A549 treated with ZK216348 at 1 μM for 4 hours (cell line): ENCODE results near the gene UBL4A. TPM values are rescaled to one million over a fixed set of nuclear protein-coding genes. Genes with fewer than 3 reads are reported as not detected.

Experiments
- total RNA-seq: library from RNA; stranded (reverse); fragments of 200-300 nt; extraction: Qiagen RNA extraction; gene quantifications from 5 replicates; pipeline ENCODE4 v1.2.3, GENCODE V29; 2022; ENCODE audit warnings: low read depth

UBL4A gene
- total RNA-seq = 53.0 to 75.0 TPM (median 69.6 TPM) in 5 replicates

DNA sequence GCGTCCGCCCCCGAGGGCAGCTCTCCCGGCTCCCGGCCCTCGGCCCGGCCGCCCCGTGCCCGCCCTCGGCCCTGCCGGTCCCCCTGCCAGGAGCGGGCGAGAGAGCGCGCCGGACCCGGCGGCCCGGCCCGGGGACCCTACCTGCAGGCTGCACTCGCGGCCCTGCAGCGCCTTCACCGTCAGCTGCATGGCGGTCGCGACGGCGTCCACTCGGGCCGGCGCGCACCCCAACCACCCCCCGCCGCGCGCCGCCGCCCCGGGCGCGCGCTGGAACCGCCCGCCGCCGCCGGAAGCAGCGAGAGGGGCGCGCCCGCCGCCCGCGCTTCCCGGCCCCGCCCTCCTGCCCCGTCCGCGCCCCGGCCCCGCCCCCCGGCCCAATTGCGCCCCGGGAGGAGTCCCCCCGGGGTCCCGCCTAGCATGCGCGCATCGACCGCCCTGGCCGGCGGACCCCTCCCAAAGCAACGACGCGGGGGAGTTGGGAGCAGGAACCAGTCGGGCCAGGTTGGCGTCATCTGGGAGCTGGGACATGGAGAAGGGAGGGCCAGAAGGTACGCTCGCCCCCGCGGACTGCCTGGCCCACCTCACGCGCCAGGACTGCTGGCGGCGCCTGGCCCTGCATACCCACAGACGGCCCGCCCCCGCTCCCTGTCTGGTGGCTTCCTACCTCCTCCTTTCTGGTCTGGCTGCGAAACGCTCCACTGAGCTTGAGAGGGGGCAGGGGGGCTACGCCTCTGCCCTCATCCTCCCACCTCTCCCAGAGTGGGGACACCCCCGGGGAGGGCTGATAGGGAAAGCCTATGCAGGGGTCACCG is at the start of gene UBL4A:
UBL4A (minus strand) TSS at position 220 of the 812 bp plus-strand sequence; CDS start at position 189, 31 bp downstream.

DNA sequence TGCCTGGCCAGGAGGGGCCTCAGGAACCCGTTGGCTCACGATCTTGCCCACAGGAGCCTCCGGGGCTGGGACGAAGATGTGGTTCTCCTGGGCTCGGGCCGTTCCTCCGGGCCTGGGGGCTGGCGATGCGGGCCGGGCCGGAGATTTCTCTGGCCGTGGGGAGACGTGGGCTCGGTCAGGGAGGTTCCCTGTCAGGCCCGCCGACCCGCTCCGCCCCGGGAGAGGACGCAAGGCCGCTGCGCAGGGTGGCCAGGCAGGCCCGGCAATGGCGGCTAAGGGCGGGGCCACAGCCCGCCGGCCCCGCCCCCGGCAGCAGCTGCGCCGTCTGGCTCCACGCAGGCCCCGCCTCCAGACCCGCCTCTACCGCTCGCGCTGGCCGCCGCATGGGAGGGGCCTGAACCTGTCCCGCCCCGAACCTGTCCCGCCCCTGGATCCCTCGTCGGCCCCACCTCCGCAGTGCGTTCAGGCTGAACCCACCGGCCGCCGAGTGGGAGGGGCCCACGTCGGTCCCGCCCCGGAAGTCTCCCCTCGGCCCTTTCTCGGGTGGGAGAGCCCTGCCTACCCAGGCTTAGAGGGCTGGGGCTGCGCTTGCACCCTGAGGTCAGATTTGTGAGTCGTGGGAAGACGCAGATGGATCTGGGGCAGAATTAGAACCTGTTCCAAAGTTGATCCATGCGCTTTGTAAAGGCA is 29.7 kb upstream of the UBL4A start, which contains the start of gene FAM3A:
FAM3A (minus strand) TSS at position 267 of the 690 bp plus-strand sequence. CDS start 460 bp downstream, outside the sequence.

DNA sequence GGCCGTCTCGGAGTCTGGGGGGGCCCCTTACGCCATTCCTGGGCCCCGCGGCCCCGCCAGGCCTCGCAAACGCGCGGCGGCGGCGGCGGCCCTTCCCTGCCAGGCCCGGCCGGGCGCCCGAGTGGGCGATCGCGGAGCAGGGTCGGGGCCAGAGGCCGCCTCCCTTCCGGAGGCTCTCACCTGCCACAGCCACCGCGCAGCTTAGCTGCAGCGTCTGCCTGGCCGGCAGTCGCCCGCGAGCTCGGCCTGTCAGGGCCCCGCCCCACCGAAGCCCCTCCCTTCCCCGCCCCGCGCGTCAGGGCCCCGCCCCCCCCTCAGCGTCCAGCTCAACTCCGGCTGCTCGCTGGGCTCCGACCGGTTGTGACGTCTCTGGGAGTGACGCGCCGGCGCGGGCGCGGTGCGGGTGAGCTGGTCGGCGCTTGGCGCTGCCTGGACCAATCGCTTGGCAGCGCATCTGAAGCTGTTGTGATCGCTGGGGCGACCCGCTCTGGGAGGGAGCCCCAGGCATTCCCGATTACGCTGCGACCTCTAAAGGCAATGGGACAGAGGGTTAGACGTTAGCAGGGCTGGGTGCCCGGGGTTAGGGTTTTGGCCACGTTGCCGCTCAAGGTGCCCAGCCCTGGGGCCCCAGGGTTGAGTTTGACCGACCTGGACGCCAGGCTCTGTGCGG is 4.1 kb upstream of the UBL4A start, which contains the start of gene SLC10A3:
SLC10A3 (minus strand) TSS at position 216 of the 670 bp plus-strand sequence. CDS start 1,689 bp downstream, outside the sequence.

DNA sequence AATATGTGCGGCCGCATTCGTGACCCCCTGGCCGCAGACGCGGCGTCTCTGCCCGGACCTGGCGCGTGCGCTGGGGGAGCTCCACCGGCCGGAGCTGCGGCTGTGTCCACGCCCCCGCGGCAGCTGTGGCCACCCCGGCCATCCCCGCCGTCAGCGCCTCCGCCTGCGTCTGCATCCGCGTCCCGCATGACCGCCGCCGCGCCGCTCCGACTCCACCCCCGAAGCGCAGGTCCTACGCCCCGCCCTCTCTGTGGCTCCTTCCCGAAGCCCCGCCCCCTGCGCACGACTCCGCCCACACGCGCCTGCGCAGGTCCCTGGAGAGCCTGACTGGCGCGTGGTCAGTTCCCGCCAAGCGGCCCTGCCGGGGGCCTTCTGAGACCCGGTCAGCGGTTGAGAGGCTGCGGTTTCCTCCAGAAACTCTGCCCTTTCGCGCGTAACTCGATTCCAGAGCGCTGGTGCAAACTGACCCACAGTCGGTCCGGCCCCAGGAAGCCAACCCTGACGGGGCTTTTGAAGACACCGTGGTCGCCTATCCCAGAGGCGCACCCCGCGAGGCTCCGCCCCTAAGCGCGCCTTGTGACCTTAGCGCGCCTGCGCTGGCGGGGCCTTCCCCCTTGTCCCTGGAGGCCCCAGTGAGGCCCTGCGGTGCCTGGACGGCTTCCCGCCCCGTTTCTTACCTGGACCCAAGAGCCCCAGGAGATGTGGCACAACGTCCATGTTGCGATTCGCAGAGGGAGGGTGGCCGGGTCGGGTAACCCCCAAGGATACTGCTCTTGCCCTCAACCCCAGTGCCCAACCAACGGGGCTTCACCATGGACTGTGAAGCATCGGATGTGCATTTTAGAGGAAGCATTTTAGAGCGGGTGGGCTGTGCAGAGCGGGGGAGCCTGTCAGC is 7.4 kb downstream of the UBL4A start, which contains the start of gene LAGE3:
LAGE3 (minus strand) TSS at position 554 of the 895 bp plus-strand sequence; CDS start at position 188, 366 bp downstream.

DNA sequence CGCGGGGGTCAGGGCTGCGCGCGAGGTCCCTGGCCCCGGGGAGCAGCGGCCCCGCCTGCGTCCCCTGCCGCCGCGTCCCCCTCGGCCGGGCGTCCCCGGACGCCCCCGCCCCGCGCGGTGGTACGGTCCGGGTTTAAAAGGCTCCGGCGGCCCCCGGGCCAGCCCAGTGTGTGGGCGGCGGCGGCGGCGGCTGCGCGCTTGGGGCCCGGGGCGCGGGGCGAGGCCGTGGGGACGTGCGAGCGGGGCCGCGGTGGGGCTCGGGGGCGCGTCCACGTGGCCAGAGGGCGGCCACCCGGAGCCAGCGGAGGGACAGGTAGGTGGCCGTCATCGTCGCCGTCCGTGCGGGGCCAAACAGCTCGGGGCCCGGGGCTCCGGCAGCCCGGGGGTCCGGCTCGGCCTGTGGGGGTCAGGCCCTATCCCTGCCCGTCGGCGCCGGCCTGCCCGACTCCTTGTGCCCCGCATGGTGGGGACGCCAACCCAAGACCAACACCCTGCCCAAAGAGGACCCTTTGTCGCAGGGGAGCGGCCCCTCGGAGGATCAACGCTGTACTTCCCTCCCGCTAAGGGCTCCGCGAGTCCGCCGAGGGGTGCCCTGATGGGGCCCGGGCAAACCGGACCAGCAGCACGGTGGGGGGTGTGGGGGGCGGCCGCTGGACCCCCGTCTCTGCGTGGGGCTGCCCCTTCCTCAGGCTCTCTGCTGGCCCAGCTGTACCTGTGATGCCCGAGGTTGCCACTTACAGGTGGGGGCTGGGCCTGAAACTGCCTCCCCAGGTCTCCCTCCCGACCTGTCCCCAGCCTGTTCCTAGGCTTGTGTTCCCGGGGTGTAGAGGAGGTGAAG is 28.1 kb downstream of the UBL4A start, which contains the start of gene PLXNA3:
PLXNA3 (plus strand) TSS at position 166 of the 838 bp plus-strand sequence. CDS start 1,903 bp downstream, outside the sequence.

DNA sequence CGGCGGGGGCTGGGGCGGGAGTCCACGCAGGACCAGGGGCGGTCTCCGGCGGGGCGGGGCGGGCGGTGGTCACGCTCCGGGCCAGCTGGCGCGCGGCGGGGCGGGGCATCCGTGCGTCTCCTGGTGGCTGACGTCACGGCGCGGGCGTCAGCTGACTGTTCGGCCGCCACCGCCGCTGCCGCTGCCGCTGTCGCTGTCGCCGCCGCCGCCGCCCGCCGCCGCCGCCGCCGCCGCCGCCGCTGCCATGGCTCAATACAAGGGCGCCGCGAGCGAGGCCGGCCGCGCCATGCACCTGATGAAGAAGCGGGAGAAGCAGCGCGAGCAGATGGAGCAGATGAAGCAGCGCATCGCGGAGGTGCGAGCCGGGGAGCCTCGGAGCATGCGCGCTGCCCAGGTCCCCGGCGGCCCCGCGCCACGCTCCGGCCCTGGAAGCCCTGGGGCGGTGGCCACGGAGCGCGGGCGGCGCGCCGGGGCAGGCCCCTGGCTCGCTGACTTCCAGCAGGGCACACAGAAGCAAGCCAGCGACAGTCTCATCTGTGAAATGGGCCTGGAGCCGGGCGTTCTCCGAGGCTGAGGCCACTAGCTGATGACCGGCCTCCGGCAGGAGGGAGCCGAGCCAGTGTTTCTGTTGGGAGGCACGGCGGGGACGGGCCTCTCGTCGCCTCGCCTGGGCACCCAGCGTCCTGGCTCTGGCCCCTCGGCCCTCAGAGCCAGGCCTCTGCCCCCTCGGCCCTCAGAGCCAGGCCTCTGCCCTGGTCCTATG is 42.2 kb downstream of the UBL4A start, which contains the start of gene FAM50A:
FAM50A (plus strand) TSS at position 150 of the 763 bp plus-strand sequence; CDS start at position 245, 95 bp downstream.

DNA sequence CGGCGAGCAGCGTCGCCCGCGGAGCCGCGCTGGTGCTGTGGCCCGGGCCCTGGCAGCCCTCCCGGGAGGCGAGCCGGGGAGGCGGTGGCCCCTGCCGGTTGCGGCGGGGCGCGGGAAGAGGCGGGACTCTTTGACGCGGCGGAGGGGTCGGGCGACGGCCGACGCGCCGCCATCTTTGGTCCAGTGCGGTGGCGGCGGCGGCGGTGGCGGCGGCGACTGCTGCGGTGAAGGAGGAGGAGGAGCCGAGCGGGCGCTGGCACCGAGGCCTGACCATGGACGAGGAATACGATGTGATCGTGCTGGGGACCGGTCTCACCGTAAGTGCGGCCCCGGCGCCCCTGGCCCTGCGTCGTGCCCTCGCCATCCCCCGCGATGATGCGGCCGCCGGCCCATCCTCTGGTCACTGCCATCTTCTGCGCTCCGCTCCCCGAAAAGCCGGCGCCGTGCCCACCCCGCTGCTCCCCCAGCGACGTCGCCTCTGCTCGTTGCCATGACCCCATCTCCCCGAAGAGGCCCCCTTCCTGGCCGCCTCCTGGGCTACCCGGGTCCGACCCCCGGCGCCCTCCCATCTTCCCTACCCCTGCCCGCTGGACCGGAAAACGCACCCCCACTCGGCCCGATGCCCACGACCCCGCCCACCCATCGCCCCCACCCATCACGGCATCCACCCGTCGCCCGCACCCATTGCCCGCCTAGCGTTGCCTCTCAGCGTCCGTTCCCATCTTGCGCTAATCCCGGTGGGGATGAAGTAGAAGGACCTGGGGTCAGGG is 49.2 kb downstream of the UBL4A start, which contains the start of gene GDI1:
GDI1 (plus strand) TSS at position 172 of the 770 bp plus-strand sequence; CDS start at position 273, 101 bp downstream.

Other genes with a start within 250 kb of the UBL4A start
- not detected in 5 replicates for gene OPN1MW3, start 229.0 kb downstream of the UBL4A start, total RNA-seq
- gene TEX28, start 191.5 kb downstream of the UBL4A start, total RNA-seq = not detected in 5 replicates
- gene TKTL1, start 190.8 kb downstream of the UBL4A start, total RNA-seq = not detected in 5 replicates
- gene FLNA, start 112.0 kb downstream of the UBL4A start, total RNA-seq = 1,086 to 1,787 TPM (median 1,647 TPM) in 5 replicates
- gene EMD, start 107.3 kb downstream of the UBL4A start, total RNA-seq = 129 to 165 TPM (median 156 TPM) in 5 replicates
- gene RPL10, start 88.2 kb downstream of the UBL4A start, total RNA-seq = 4,540 to 5,428 TPM (median 5,078 TPM) in 5 replicates
- gene DNASE1L1, start 77.4 kb downstream of the UBL4A start, total RNA-seq = 21.0 to 37.2 TPM (median 29.7 TPM) in 5 replicates
- 27.8 to 42.7 TPM (median 37.9 TPM) in 5 replicates for gene TAFAZZIN, start 75.1 kb downstream of the UBL4A start, total RNA-seq
- 63.7 to 111 TPM (median 109 TPM) in 5 replicates for gene ATP6AP1, start 57.9 kb downstream of the UBL4A start, total RNA-seq
- 77.9 to 119 TPM (median 111 TPM) in 5 replicates for gene GDI1, start 49.5 kb downstream of the UBL4A start, total RNA-seq
- 99.3 to 131 TPM (median 117 TPM) in 5 replicates for gene FAM50A, start 42.5 kb downstream of the UBL4A start, total RNA-seq
- gene PLXNA3, start 28.3 kb downstream of the UBL4A start, total RNA-seq = 5.9 to 24.3 TPM (median 12.7 TPM) in 5 replicates
- 38.8 to 73.0 TPM (median 64.3 TPM) in 5 replicates for gene LAGE3, start 7.3 kb downstream of the UBL4A start, total RNA-seq
- 24.7 to 44.4 TPM (median 43.2 TPM) in 5 replicates for gene SLC10A3, start 4.0 kb upstream of the UBL4A start, total RNA-seq
- 27.7 to 49.1 TPM (median 46.5 TPM) in 5 replicates for gene FAM3A, start 29.6 kb upstream of the UBL4A start, total RNA-seq
- 1,245 to 1,640 TPM (median 1,501 TPM) in 5 replicates for gene G6PD, start 60.2 kb upstream of the UBL4A start, total RNA-seq
- gene IKBKG, start 61.0 kb upstream of the UBL4A start, total RNA-seq = 30.5 to 46.4 TPM (median 42.7 TPM) in 5 replicates
- not detected in 5 replicates for gene CTAG1A, start 98.5 kb upstream of the UBL4A start, total RNA-seq
- gene CTAG1B, start 132.7 kb upstream of the UBL4A start, total RNA-seq = not detected in 5 replicates
- gene CTAG2, start 167.0 kb upstream of the UBL4A start, total RNA-seq = not detected in 5 replicates